GM18519 (cell line): ENCODE measurements around the gene TRERF1.

Experiments used
- ATAC-seq: cut with Tn5 transposase; IDR thresholded peaks from one replicate; pipeline ENCODE4 v1.9.1; 2021; ENCODE audit warnings: mild to moderate bottlenecking, moderate library complexity; ENCODE audit not compliant: unreplicated experiment, low FRiP score

The TRERF1 gene

DNA sequence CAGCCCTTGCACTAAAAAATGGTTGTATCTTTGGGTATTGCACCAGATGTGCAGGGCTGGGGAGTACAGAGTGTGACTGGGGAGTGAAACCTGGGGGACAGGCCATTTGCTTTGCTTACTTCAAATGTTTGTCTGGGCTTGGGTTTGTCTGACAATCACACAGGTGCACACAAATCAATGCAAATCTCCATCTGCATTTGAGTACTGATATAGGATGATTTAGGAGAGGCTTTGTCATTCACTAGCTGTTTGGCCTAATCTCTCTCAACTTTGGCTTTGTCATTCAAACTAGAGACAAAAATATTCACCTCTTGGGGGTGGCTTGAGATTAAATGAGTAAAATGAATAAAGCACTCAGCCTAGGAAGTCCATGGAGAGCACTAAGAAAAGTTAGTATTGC is 274.7 kb downstream of the TRERF1 start:
- no peak for ATAC-seq

GRCh38 chr6:42175860-42176259 is 275.9 kb downstream of the TRERF1 start:
- no peak for ATAC-seq
